K562 treated with DMSO at 1 percent for 4 hours (cell line): ENCODE data around the gene P2RY8. TPM values are rescaled to one million over a fixed set of nuclear protein-coding genes. Genes with fewer than 3 reads are reported as not detected.

ENCODE experiments used
- total RNA-seq: library from RNA; unstranded; fragments of 300-600 nt; gene quantifications from 2 replicates; pipeline ENCODE4 v1.2.3, GENCODE V29; 2022; ENCODE audit not compliant: insufficient read depth

P2RY8 gene
- total RNA-seq, result 0.64 and 1.1 TPM in 2 replicates

DNA sequence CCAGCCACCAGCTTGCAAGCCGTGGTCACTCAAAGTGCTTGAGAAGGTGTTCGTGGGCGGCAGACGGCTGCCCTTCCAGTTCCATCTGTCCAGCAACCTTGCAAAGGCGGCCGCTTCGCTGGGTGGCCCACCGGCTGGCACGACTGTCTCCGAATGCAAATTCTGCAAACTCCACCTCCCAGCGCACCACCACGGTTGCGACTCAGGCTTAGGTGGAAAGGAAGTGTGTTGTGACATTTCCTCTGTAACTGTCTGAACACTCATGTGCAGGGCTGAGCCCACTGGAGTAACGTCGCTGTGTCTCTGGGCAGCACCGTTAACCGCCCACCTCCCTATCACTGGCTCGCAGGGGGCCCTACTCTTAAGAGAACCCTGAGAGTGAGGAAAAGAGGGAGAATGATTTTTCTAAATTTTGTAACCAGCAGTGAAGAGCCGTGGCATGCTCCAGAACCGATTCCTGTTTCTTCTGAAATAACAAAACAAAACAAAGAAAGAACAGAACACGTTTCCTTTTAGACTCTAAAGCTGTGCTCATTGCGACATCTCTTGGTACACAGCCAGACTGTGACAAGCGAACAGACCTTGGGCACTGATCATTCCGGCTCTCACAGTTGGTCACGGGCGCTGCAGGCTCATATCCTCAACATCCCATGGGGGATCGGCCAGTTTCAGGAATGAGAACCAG is at the start of gene P2RY8:
Gene P2RY8, minus strand, starts transcription at position 155 of the 685 bp plus-strand sequence. CDS start 70,627 bp downstream, outside the sequence.

DNA sequence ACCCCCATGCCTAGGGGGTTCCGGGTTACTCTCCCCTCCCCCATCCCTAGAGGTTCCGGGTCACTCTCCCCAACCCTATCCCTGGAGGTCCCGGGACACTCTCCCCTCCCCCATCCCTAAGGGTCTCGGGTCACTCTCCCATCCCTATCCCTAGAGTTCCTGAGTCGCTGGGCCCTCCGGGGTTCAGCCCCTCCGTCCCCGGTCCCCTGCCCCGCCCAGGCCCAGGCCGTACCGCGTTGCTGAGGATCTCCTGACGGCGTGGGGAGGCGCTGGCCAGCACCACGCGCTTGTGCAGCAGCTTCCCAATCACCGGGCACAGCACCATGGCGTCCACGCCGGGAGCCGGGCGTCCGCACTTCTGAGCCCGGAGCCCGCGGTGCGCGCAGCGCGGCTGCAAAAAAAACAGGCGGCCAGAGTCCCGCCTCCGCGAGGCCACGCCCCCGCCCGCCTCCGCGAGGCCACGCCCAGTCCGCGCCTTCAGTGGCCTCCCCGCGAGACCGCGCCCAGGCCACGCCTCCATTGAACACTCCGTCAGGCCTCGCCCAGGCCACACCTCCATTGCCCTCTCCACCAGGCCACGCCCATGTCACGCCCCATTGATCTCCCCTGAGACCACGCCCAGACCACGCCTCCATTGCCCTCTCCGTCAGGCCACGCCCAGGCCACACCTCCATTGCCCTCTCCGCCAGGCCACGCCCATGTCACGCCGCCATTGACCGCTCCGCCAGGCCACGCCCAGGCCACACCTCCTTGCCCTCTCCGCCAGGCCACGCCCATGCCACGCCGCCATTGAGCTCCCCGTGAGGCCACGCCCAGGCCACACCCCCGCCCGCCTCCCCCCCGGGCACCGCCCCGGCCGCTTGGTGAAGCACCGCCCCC is 84.2 kb downstream of the P2RY8 start, which contains the start of gene ASMTL:
Gene ASMTL, minus strand, starts transcription at position 394 of the 879 bp plus-strand sequence. Its CDS starts 69 bp downstream, at position 325.

Other genes with a start within 250 kb of the P2RY8 start
- gene IL3RA, start 200.4 kb downstream of the P2RY8 start, total RNA-seq, result not detected in 2 replicates
- 1,052 and 1,100 TPM in 2 replicates for gene SLC25A6, start 145.1 kb downstream of the P2RY8 start, total RNA-seq
- 18.7 and 25.5 TPM in 2 replicates for gene ASMTL, start 84.3 kb downstream of the P2RY8 start, total RNA-seq
- 21.0 and 24.8 TPM in 2 replicates for gene AKAP17A, start 54.4 kb upstream of the P2RY8 start, total RNA-seq
- gene ASMT, start 77.9 kb upstream of the P2RY8 start, total RNA-seq, result not detected in 2 replicates